Measurements from ENCODE around the gene MGAM2. TPM values are rescaled to one million over a fixed set of nuclear protein-coding genes. Genes with fewer than 3 reads are reported as not detected.
A peak's percentile ranks its signal among the peaks of the same experiment; 100 is the strongest.

The MGAM2 gene
- total and polyA plus RNA-seq, 2 of the 13 experiments (the other 11 are each of a cell fraction or from before 2014, with no cell fraction given), result 0.29 TPM; not detected in 1

GRCh38 chr7:142104550-142105527 lies 6.7 kb upstream of the MGAM2 start (continued):
- TF ChIP-seq ZNF773 (CRISPR knock-in tag; IDR thresholded peaks at IDR 0.05; ENCODE audit: borderline replicate concordance) (no peak), CREB3 (CRISPR knock-in tag; IDR thresholded peaks at IDR 0.05) (no peak), ZNF558 (CRISPR knock-in tag; IDR thresholded peaks at IDR 0.05; ENCODE audit: borderline replicate concordance) (no peak), HMG20B (CRISPR knock-in tag; conservative IDR thresholded peaks at IDR 0.05) (no peak), CBFB (CRISPR knock-in tag; IDR thresholded peaks at IDR 0.05) (peak; percentile 100), ZFP82 (CRISPR knock-in tag; IDR thresholded peaks at IDR 0.05; ENCODE audit: borderline replicate concordance) (no peak), SETDB1 (CRISPR knock-in tag; IDR thresholded peaks at IDR 0.05; ENCODE audit: borderline replicate concordance) (no peak), ZNF562 (CRISPR knock-in tag; IDR thresholded peaks at IDR 0.05; ENCODE audit: borderline replicate concordance) (no peak), ZBTB14 (CRISPR knock-in tag; IDR thresholded peaks at IDR 0.05) (no peak), SIX4 (CRISPR knock-in tag; IDR thresholded peaks at IDR 0.05) (no peak), MTF1 (CRISPR knock-in tag; IDR thresholded peaks at IDR 0.05) (no peak), PRDM10 (CRISPR knock-in tag; IDR thresholded peaks at IDR 0.05; ENCODE audit: low read depth) (no peak), SUZ12 (IDR thresholded peaks at IDR 0.05; ENCODE audit: low read depth, low read length) (no peak), THYN1 (CRISPR knock-in tag; IDR thresholded peaks at IDR 0.05; ENCODE audit: borderline replicate concordance, low read depth) (no peak), AHDC1 (CRISPR knock-in tag; IDR thresholded peaks at IDR 0.05; ENCODE audit: borderline replicate concordance) (peak; percentile 60; the same call in 1 of the 2 replicates), SAFB2 (CRISPR knock-in tag; IDR thresholded peaks at IDR 0.05; ENCODE audit: borderline replicate concordance, low read depth) (no peak), ELF3 (CRISPR knock-in tag; IDR thresholded peaks at IDR 0.05) (peak; percentile 100)
